Dedifferentiated amniotic fluid mesenchymal stem cell (primary cell): ENCODE results near the gene MAP3K8.

ENCODE experiments used
- DNase-seq: peaks from one replicate; pipeline ENCODE4 v3.0.0-alpha.2; 2016; ENCODE audit errors: extremely low spot score

The MAP3K8 gene

GRCh38 chr10:30490289-30491000 lies 56.5 kb downstream of the MAP3K8 start:
- no peak for DNase-seq

GRCh38 chr10:30491204-30491915 lies 57.4 kb downstream of the MAP3K8 start:
- no peak for DNase-seq

GRCh38 chr10:30491916-30492515 lies 58.0 kb downstream of the MAP3K8 start:
- DNase-seq, result no peak

- DNase-seq, result no peak
These were observed 59.9 kb downstream of the MAP3K8 start for GRCh38 chr10:30493609-30494530.

GRCh38 chr10:30494558-30494957 lies 60.6 kb downstream of the MAP3K8 start:
- DNase-seq, result no peak

GRCh38 chr10:30495687-30496086 lies 61.7 kb downstream of the MAP3K8 start:
- no peak for DNase-seq

GRCh38 chr10:30499816-30500215 lies 65.8 kb downstream of the MAP3K8 start:
- DNase-seq, result no peak

- no peak for DNase-seq
These were observed 66.5 kb downstream of the MAP3K8 start for GRCh38 chr10:30500534-30500933.

GRCh38 chr10:30500963-30501504 lies 67.0 kb downstream of the MAP3K8 start:
- no peak for DNase-seq

GRCh38 chr10:30502266-30503060 lies 68.5 kb downstream of the MAP3K8 start:
- DNase-seq, result peak; percentile 59

GRCh38 chr10:30503700-30504266 lies 69.8 kb downstream of the MAP3K8 start:
- no peak for DNase-seq

- no peak for DNase-seq
These were observed 71.7 kb downstream of the MAP3K8 start for GRCh38 chr10:30505543-30506298.

GRCh38 chr10:30509508-30509907 lies 75.5 kb downstream of the MAP3K8 start:
- DNase-seq, result no peak

- peak; percentile 60 for DNase-seq
These were observed 76.4 kb downstream of the MAP3K8 start for GRCh38 chr10:30510184-30510931.

- no peak for DNase-seq
These were observed 77.1 kb downstream of the MAP3K8 start for GRCh38 chr10:30510932-30511700.
